MCF 10A (cell line): ENCODE data around the gene KCNK4. TPM values are rescaled to one million over a fixed set of nuclear protein-coding genes. Genes with fewer than 3 reads are reported as not detected.

ENCODE experiments used
- BruUV-seq: library from RNA; stranded (reverse); fragments of 400-500 nt; replicated peaks from 2 replicates; lab custom pipeline; 2021; lab: Mats Ljungman, UMichigan
- CTCF ChIA-PET: fragments of 300-600 bp; sonication (Branson Sonifier 250); formaldehyde crosslinking; extraction: SDS; loops from one replicate; lab custom pipeline; 2021; ENCODE audit warnings: antibody characterized with exemption, inconsistent platforms; lab: Yijun Ruan, JAX
- POLR2A ChIA-PET: fragments of 300-600, 350-650 bp; sonication (Branson Sonifier 250); formaldehyde crosslinking; extraction: SDS; loops from one replicate; lab custom pipeline; 2020; ENCODE audit warnings: antibody characterized with exemption, inconsistent platforms; lab: Yijun Ruan, JAX
- DNase-seq: peaks from one replicate; pipeline ENCODE4 v3.0.0-alpha.2; 2018; ENCODE audit not compliant: unreplicated experiment
- H3K27ac Mint-ChIP-seq: one replicate; pipeline ENCODE4 v1.8.0; 2022; ENCODE audit warnings: mild to moderate bottlenecking, low read depth, mixed read lengths; ENCODE audit not compliant: unreplicated experiment
- H3K27me3 Mint-ChIP-seq: one replicate; pipeline ENCODE4 v1.8.0; 2022; ENCODE audit warnings: mixed read lengths; ENCODE audit not compliant: insufficient read depth, unreplicated experiment
- H3K36me3 Mint-ChIP-seq: one replicate; pipeline ENCODE4 v1.8.0; 2022; ENCODE audit warnings: mild to moderate bottlenecking, moderate library complexity, mixed read lengths; ENCODE audit not compliant: insufficient read depth, unreplicated experiment
- H3K4me1 Mint-ChIP-seq: one replicate; pipeline ENCODE4 v1.8.0; 2022; ENCODE audit warnings: mixed read lengths; ENCODE audit not compliant: insufficient read depth, unreplicated experiment
- H3K4me3 Mint-ChIP-seq: one replicate; pipeline ENCODE4 v1.8.0; 2022; ENCODE audit warnings: mild to moderate bottlenecking, moderate library complexity, mixed read lengths; ENCODE audit not compliant: unreplicated experiment
- H3K9me3 Mint-ChIP-seq: one replicate; pipeline ENCODE4 v1.8.0; 2022; ENCODE audit warnings: mixed read lengths; ENCODE audit not compliant: unreplicated experiment
- intact Hi-C: fragments of 100-400 bp; cut with micrococcal nuclease; formaldehyde crosslinking; loops from 2 replicates; pipeline ENCODE4 v1.14.1; 2022
- total RNA-seq: library from RNA; stranded (reverse); gene quantifications from 2 replicates; pipeline ENCODE4 v1.2.3, GENCODE V29; 2022
- TF ChIP-seq, protein P1 (sequence below): fragments of 200-600 bp; IDR thresholded peaks from one replicate; pipeline ENCODE4 v1.8.0; 2022; ENCODE audit warnings: antibody characterized with exemption, mild to moderate bottlenecking; ENCODE audit not compliant: unreplicated experiment

Gene KCNK4
- total RNA-seq, 1 experiment from 2014 or later: not detected

DNA sequence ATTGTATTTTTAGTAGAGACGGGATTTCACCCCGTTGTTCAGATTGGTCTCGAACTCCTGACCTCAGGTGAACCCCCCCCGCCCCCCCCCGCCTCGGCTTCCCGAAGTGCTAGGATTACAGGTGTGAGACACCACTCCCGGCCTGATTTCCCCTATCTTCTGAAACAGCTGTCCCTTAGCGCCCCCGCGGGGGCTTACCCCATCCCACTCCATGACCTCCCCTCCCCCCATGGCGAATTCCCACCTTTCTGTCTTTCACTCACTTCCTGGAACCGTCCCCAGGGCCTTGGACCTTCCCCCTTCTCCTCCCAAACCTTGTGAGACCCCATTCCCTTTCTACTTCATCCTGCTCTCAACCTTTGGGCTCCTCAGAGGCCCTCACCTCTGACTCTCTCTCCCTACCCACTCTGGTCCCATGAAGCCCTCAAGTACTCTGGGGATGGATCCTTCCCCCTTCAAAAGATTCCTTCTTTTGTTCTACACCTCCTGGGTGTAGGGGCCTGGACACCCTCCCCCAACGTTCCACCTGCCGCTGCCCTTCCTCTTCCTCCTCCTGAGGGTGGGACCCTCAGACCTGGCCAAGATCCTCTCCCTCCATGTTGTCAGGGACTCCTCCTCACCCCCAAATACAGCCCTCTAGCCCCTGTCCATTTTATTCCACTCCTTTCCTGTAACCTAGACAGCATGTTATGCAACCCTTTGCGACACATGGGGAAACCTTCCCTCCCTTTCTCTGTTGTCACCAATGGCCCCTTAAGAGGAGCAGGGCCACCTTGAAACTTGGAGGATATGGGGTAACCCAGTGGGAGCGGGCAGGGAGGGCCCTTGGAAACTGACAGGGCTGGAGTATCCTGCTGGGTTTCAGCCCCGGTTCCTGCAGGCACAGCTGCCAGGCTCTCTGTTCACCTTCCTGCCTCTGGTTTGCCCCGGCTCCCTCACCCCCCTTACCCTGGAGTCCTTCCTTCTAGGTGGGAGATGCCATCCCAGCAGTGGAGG, 28.0 kb downstream of the KCNK4 start:
- TF ChIP-seq, protein P1, sequence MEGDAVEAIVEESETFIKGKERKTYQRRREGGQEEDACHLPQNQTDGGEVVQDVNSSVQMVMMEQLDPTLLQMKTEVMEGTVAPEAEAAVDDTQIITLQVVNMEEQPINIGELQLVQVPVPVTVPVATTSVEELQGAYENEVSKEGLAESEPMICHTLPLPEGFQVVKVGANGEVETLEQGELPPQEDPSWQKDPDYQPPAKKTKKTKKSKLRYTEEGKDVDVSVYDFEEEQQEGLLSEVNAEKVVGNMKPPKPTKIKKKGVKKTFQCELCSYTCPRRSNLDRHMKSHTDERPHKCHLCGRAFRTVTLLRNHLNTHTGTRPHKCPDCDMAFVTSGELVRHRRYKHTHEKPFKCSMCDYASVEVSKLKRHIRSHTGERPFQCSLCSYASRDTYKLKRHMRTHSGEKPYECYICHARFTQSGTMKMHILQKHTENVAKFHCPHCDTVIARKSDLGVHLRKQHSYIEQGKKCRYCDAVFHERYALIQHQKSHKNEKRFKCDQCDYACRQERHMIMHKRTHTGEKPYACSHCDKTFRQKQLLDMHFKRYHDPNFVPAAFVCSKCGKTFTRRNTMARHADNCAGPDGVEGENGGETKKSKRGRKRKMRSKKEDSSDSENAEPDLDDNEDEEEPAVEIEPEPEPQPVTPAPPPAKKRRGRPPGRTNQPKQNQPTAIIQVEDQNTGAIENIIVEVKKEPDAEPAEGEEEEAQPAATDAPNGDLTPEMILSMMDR: no peak
- no peak for DNase-seq
- Mint-ChIP-seq H3K27me3 (no peaks in the 10 kb centered on the region), H3K4me3 (peak overlapping the region; percentile 86), H3K9me3 (no peaks in the 10 kb centered on the region), H3K4me1 (peaks cover 34% of the 10 kb centered on the region), H3K27ac (peak overlapping the region; percentile 93), H3K36me3 (peaks cover 58% of the 10 kb centered on the region)
- BruUV-seq: no TSS peak
- CTCF ChIA-PET: interaction anchor here (0.6 to 10.2 kb wide), 9 partner anchors 12 to 456 kb away, joined by 3 to 148 read pairs (median 4); partner anchors contain the start of genes PLCB3 and RPS6KA4
- POLR2A ChIA-PET: interaction anchor here (0.6 to 5.8 kb wide), 13 partner anchors 10 to 1924 kb away, joined by 3 to 285 read pairs (median 10); partner anchors contain the start of genes CCDC88B, ESRRA, FKBP2 and RPS6KA4
- intact Hi-C loops: loop anchor here (1.0 kb wide), 2 partner anchors 12 to 16 kb away; no protein-coding TSS in a partner anchor

DNA sequence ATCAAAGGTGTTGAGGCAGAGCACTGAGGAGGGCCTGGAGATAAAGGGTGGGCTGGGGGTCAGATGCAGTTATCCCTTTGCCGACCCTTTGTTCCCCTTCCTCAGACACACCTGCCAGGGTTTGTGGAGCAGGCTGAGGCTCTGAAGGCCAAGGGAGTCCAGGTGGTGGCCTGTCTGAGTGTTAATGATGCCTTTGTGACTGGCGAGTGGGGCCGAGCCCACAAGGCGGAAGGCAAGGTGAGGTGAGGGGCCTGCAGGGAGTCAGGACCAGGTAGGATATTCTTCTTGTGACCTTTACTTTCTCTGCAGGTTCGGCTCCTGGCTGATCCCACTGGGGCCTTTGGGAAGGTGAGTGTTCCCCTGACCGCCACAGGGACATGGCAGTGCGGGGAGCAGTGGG, 29.5 kb downstream of the KCNK4 start:
- peaks cover 43% of the 10 kb centered on the region for H3K36me3 Mint-ChIP-seq
- intact Hi-C loops: no loop called here
- H3K9me3 Mint-ChIP-seq: no peaks in the 10 kb centered on the region
- TF ChIP-seq, protein P1: no peak
- peak overlapping the region; percentile 86 for H3K4me3 Mint-ChIP-seq
- peaks cover 40% of the 10 kb centered on the region for H3K4me1 Mint-ChIP-seq
- CTCF ChIA-PET: interaction anchor here (0.6 to 10.2 kb wide), 4 partner anchors 11 to 69 kb away, joined by 3 to 148 read pairs (median 50); partner anchors contain the start of genes PLCB3 and RPS6KA4
- peak overlapping the region; percentile 93 for H3K27ac Mint-ChIP-seq
- H3K27me3 Mint-ChIP-seq: no peaks in the 10 kb centered on the region
- DNase-seq: no peak
- no TSS peak for BruUV-seq
- POLR2A ChIA-PET: interaction anchor here (0.8 to 5.6 kb wide), 4 partner anchors 16 to 81 kb away, joined by 3 to 285 read pairs (median 22); partner anchors contain the start of gene CCDC88B

DNA sequence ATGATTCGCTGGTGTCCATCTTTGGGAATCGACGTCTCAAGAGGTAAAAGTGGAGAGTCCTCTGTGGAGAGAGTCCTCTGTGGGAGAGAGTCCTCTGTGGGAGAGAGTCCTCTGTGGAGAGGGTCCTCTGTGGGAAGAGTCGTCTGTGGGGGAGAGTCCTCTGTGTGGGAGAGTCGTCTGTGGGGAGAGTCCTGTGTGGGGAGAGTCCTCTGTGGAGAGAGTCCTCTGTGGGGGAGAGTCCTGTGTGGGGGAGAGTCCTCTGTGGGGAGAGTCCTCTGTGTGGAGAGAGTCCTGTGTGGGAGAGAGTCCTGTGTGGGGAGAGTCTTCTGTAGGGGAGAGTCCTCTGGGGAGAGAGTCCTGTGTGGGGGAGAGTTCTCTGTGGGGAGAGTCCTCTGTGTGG, 29.9 kb downstream of the KCNK4 start:
- no TSS peak for BruUV-seq
- Mint-ChIP-seq H3K4me3 (peak overlapping the region; percentile 46), H3K27ac (peak overlapping the region; percentile 93), H3K4me1 (peaks cover 40% of the 10 kb centered on the region), H3K27me3 (no peaks in the 10 kb centered on the region), H3K36me3 (peaks cover 38% of the 10 kb centered on the region), H3K9me3 (no peaks in the 10 kb centered on the region)
- intact Hi-C loops: no loop called here
- CTCF ChIA-PET: interaction anchor here (0.6 to 10.2 kb wide), 3 partner anchors 11 to 1724 kb away, joined by 3 to 148 read pairs (median 33); partner anchors contain the start of gene RPS6KA4
- TF ChIP-seq, protein P1: no peak
- no peak for DNase-seq
- POLR2A ChIA-PET: interaction anchor here (1.0 to 5.6 kb wide), 5 partner anchors 12 to 35 kb away, joined by 3 to 285 read pairs (median 8); partner anchors contain the start of genes CCDC88B and ESRRA
